GM23338 (cell line): ENCODE measurements around the gene DLX5. TPM values are rescaled to one million over a fixed set of nuclear protein-coding genes. Genes with fewer than 3 reads are reported as not detected.

Source experiments
- ATAC-seq: fragments of 200-7000 bp; cut with Tn5 transposase; 3 replicates; pipeline ENCODE4 v1.9.1; 2020
- DNase-seq: peaks from one replicate; pipeline ENCODE4 v3.0.0-alpha.2; 2015; ENCODE audit warnings: low spot score
- H2AFZ ChIP-seq: fragments of 200-600 bp; sonication (generic); 2 replicates; pipeline ENCODE4 v1.8.0; 2016; ENCODE audit warnings: antibody characterized with exemption, mild to moderate bottlenecking, moderate library complexity
- H3F3A ChIP-seq: fragments of 200-600 bp; sonication (generic); replicated peaks from 2 replicates; pipeline ENCODE4 v1.8.0; 2017; ENCODE audit warnings: antibody characterized with exemption, mixed run types, low read depth
- H3K27ac ChIP-seq: fragments of 200-600 bp; sonication (generic); 2 replicates; pipeline ENCODE4 v1.6.1; 2016; ENCODE audit warnings: low read depth
- H3K27me3 ChIP-seq: fragments of 200-600 bp; sonication (generic); 2 replicates; pipeline ENCODE4 v1.8.0; 2016; ENCODE audit warnings: mild to moderate bottlenecking, mixed run types, moderate library complexity; ENCODE audit not compliant: insufficient read depth
- H3K36me3 ChIP-seq: fragments of 200-600 bp; sonication (generic); 2 replicates; pipeline ENCODE4 v1.8.0; 2016; ENCODE audit warnings: mild to moderate bottlenecking; ENCODE audit not compliant: insufficient read depth
- H3K4me1 ChIP-seq: fragments of 200-600 bp; sonication (generic); 2 replicates; pipeline ENCODE4 v1.8.0; 2016; ENCODE audit warnings: mild to moderate bottlenecking, moderate library complexity; ENCODE audit not compliant: insufficient read depth
- H3K4me2 ChIP-seq: fragments of 200-600 bp; sonication (generic); 2 replicates; pipeline ENCODE4 v1.7.1; 2017; ENCODE audit warnings: mixed run types
- H3K4me3 ChIP-seq: fragments of 200-600 bp; sonication (generic); 2 replicates; pipeline ENCODE4 v1.6.1; 2016; ENCODE audit warnings: mixed run types
- H3K79me2 ChIP-seq: fragments of 200-600 bp; sonication (generic); replicated peaks from 2 replicates; pipeline ENCODE4 v1.8.0; 2017; ENCODE audit warnings: mild to moderate bottlenecking; ENCODE audit not compliant: insufficient read depth
- H3K9me2 ChIP-seq: fragments of 200-600 bp; sonication (generic); 2 replicates; pipeline ENCODE4 v1.8.0; 2017; ENCODE audit not compliant: insufficient read depth
- H4K20me1 ChIP-seq: fragments of 200-600 bp; sonication (generic); replicated peaks from 2 replicates; pipeline ENCODE4 v1.8.0; 2017; ENCODE audit warnings: mild to moderate bottlenecking; ENCODE audit not compliant: insufficient read depth
- H3K27ac Mint-ChIP-seq: 2 replicates; pipeline ENCODE4 v1.8.0; 2020; ENCODE audit warnings: inconsistent platforms, mild to moderate bottlenecking, moderate library complexity, mixed read lengths
- H3K27me3 Mint-ChIP-seq: 3 replicates; pipeline ENCODE4 v1.8.0; 2022; ENCODE audit warnings: low read depth, mild to moderate bottlenecking, moderate library complexity, mixed read lengths, inconsistent platforms; ENCODE audit not compliant: insufficient read depth, poor library complexity
- H3K36me3 Mint-ChIP-seq: 3 replicates; pipeline ENCODE4 v1.8.0; 2021; ENCODE audit warnings: low read depth, mild to moderate bottlenecking, inconsistent platforms, moderate library complexity, mixed read lengths
- H3K4me1 Mint-ChIP-seq: 3 replicates; pipeline ENCODE4 v1.8.0; 2020; ENCODE audit warnings: mild to moderate bottlenecking, inconsistent platforms, mixed read lengths
- H3K4me3 Mint-ChIP-seq: 3 replicates; pipeline ENCODE4 v1.8.0; 2021; ENCODE audit warnings: moderate library complexity, mild to moderate bottlenecking, inconsistent platforms, mixed read lengths
- H3K9me3 Mint-ChIP-seq: 3 replicates; pipeline ENCODE4 v1.8.0; 2020; ENCODE audit warnings: moderate library complexity, mild to moderate bottlenecking, inconsistent platforms, mixed read lengths
- EZH2 ChIP-seq: fragments of 200-600 bp; sonication (generic); IDR thresholded peaks from one replicate; pipeline ENCODE4 v1.8.0; 2017; ENCODE audit warnings: antibody characterized with exemption, mild to moderate bottlenecking, low read depth; ENCODE audit not compliant: unreplicated experiment
- EZH2phosphoT487 ChIP-seq: fragments of 200-600 bp; sonication (generic); IDR thresholded peaks from one replicate; pipeline ENCODE4 v1.8.1; 2018; ENCODE audit warnings: antibody characterized with exemption; ENCODE audit not compliant: unreplicated experiment
- NANOG ChIP-seq: IDR thresholded peaks from 2 replicates; pipeline ENCODE4 v1.6.1; 2016; ENCODE audit warnings: antibody characterized with exemption, borderline replicate concordance
- ZNF114 ChIP-seq: fragments of 250-450 bp; sonication (Bioruptor Pico); IDR thresholded peaks from 2 replicates; pipeline ENCODE4 v1.5.0; 2020; ENCODE audit warnings: mild to moderate bottlenecking, moderate library complexity
- polyA plus RNA-seq: library from polyadenylated mRNA; unstranded; fragments of >200 nt; fragmentation: Nextera tagmentation; extraction: Ambion mirVana; gene quantifications from 2 replicates; pipeline ENCODE4 v1.2.1, GENCODE V29; 2016
- total RNA-seq: library from RNA; depleted of rRNA; stranded (reverse); fragments of >200 nt; shearing (Covaris generic); gene quantifications from 2 replicates; pipeline ENCODE4 v1.2.3, GENCODE V29; 2014
- TF ChIP-seq, protein P1 (sequence below): IDR thresholded peaks from 2 replicates; pipeline ENCODE4 v1.6.1; 2016; ENCODE audit warnings: antibody characterized with exemption

Gene DLX5
- total and polyA plus RNA-seq, 2 experiments from 2014 or later, result not detected

GRCh38 chr7:96998333-96998732 lies 26.3 kb downstream of the DLX5 start:
- Histone ChIP-seq H3K9me2 (no peaks in the 10 kb centered on the region), H3K36me3 (no peaks in the 10 kb centered on the region), H3K27ac (no peak overlapping the region), H2AFZ (no peak overlapping the region), H3K79me2 (no peaks in the 10 kb centered on the region), H3K27me3 (peaks cover 100% of the 10 kb centered on the region), H3K4me2 (peak overlapping the region; percentile 73), H3K4me3 (peak overlapping the region; percentile 41; the same call in 1 of the 2 replicates), H3K4me1 (peaks cover 80% of the 10 kb centered on the region), H4K20me1 (peaks cover 50% of the 10 kb centered on the region), H3F3A (peaks cover 52% of the 10 kb centered on the region)
- Mint-ChIP-seq H3K36me3 (no peaks in the 10 kb centered on the region), H3K4me3 (no peak overlapping the region), H3K27me3 (peaks cover 100% of the 10 kb centered on the region), H3K9me3 (peaks cover 8% of the 10 kb centered on the region; the same call in 2 of the 3 replicates), H3K4me1 (peaks cover 68% of the 10 kb centered on the region), H3K27ac (no peak overlapping the region)
- TF ChIP-seq EZH2 (no peak), NANOG (no peak), ZNF114 (CRISPR knock-in tag) (no peak)
- no peak for ATAC-seq
- DNase-seq, result no peak

- H3K36me3 ChIP-seq, result no peaks in the 10 kb centered on the region
- Mint-ChIP-seq H3K4me1 (peaks cover 69% of the 10 kb centered on the region), H3K36me3 (no peaks in the 10 kb centered on the region), H3K27me3 (peaks cover 100% of the 10 kb centered on the region), H3K27ac (no peak overlapping the region), H3K9me3 (peaks cover 11% of the 10 kb centered on the region; the same call in 2 of the 3 replicates), H3K4me3 (no peak overlapping the region; the same call in 2 of the 3 replicates)
- DNase-seq (no peak), ATAC-seq (no peak)
- H3K27me3 ChIP-seq, result peaks cover 100% of the 10 kb centered on the region
- peaks cover 76% of the 10 kb centered on the region for H3K4me1 ChIP-seq
- H3K4me2 ChIP-seq, result no peak overlapping the region
- peaks cover 46% of the 10 kb centered on the region for H3F3A ChIP-seq
- no peak overlapping the region for H2AFZ ChIP-seq
- TF ChIP-seq EZH2 (peak; percentile 82), EZH2phosphoT487 (no peak)
- H4K20me1 ChIP-seq, result peaks cover 50% of the 10 kb centered on the region
- no peaks in the 10 kb centered on the region for H3K79me2 ChIP-seq
- no peak overlapping the region for H3K27ac ChIP-seq
- H3K4me3 ChIP-seq, result no peak overlapping the region
- H3K9me2 ChIP-seq, result no peaks in the 10 kb centered on the region
These were observed 27.1 kb downstream of the DLX5 start for GRCh38 chr7:96997512-96998032.

GRCh38 chr7:96996958-96997511 lies 27.6 kb downstream of the DLX5 start:
- Histone ChIP-seq H3K4me2 (peak overlapping the region; percentile 61), H3K79me2 (no peaks in the 10 kb centered on the region), H3K4me3 (peak overlapping the region; percentile 22; the same call in 1 of the 2 replicates), H3K27ac (no peak overlapping the region), H2AFZ (no peak overlapping the region), H3F3A (peaks cover 41% of the 10 kb centered on the region), H3K4me1 (peaks cover 76% of the 10 kb centered on the region), H3K27me3 (peaks cover 100% of the 10 kb centered on the region), H3K36me3 (no peaks in the 10 kb centered on the region), H3K9me2 (no peaks in the 10 kb centered on the region), H4K20me1 (peaks cover 50% of the 10 kb centered on the region)
- DNase-seq (no peak), ATAC-seq (no peak)
- peaks cover 11% of the 10 kb centered on the region; the same call in 2 of the 3 replicates for H3K9me3 Mint-ChIP-seq
- TF ChIP-seq EZH2 (peak; percentile 84), EZH2phosphoT487 (no peak), ZNF114 (CRISPR knock-in tag) (no peak)
- TF ChIP-seq, protein P1, sequence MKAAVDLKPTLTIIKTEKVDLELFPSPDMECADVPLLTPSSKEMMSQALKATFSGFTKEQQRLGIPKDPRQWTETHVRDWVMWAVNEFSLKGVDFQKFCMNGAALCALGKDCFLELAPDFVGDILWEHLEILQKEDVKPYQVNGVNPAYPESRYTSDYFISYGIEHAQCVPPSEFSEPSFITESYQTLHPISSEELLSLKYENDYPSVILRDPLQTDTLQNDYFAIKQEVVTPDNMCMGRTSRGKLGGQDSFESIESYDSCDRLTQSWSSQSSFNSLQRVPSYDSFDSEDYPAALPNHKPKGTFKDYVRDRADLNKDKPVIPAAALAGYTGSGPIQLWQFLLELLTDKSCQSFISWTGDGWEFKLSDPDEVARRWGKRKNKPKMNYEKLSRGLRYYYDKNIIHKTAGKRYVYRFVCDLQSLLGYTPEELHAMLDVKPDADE, result no peak
- peak overlapping the region; percentile 46; the same call in 1 of the 3 replicates for H3K4me3 Mint-ChIP-seq
- no peak overlapping the region for H3K27ac Mint-ChIP-seq
- peaks cover 100% of the 10 kb centered on the region for H3K27me3 Mint-ChIP-seq
- peaks cover 69% of the 10 kb centered on the region for H3K4me1 Mint-ChIP-seq
- no peaks in the 10 kb centered on the region for H3K36me3 Mint-ChIP-seq
